ENCODE data around the gene TLN1.
A peak's percentile ranks its signal among the peaks of the same experiment; 100 is the strongest.

TLN1 gene

GRCh38 chr9:35696520-35697215, 35.3 kb downstream of the TLN1 start:
- H3K27me3 ChIP-seq (ENCODE audit: control insufficient read depth in 2 of 2, insufficient read depth in 2 of 2, low read length in 2 of 2): no peaks in the 10 kb centered on the region
- H3K4me3 ChIP-seq (ENCODE audit: low read length in 2 of 2): no peak overlapping the region
- H3K36me3 ChIP-seq (ENCODE audit: control insufficient read depth in 2 of 2, insufficient read depth in 2 of 2, low read length in 2 of 2): peaks cover 44 to 48% of the 10 kb centered on the region in 2 donors
- no peak overlapping the region for H3K9ac ChIP-seq (ENCODE audit: low read depth in 1 of 2, low read length in 2 of 2)
- H3K27ac ChIP-seq (ENCODE audit: low read depth in 2 of 2, low read length in 2 of 2): peak overlapping the region in 1 of 2 donors; percentile 2
- H3K4me1 ChIP-seq (ENCODE audit: control insufficient read depth in 2 of 2, insufficient read depth in 2 of 2, low read length in 2 of 2): peaks cover 0 to 4% of the 10 kb centered on the region in 2 donors
- no peaks in the 10 kb centered on the region for H3K9me3 ChIP-seq (ENCODE audit: control insufficient read depth in 2 of 2, low read length in 2 of 2)

- H3K4me3 ChIP-seq (ENCODE audit: low read length in 2 of 2): no peak overlapping the region
- no peaks in the 10 kb centered on the region for H3K9me3 ChIP-seq (ENCODE audit: control insufficient read depth in 2 of 2, low read length in 2 of 2)
- peaks cover 0 to 10% of the 10 kb centered on the region in 2 donors for H3K4me1 ChIP-seq (ENCODE audit: control insufficient read depth in 2 of 2, insufficient read depth in 2 of 2, low read length in 2 of 2)
- peak overlapping the region in 1 of 2 donors; percentile 2 for H3K27ac ChIP-seq (ENCODE audit: low read depth in 2 of 2, low read length in 2 of 2)
- no peak overlapping the region for H3K9ac ChIP-seq (ENCODE audit: low read depth in 1 of 2, low read length in 2 of 2)
- H3K36me3 ChIP-seq (ENCODE audit: control insufficient read depth in 2 of 2, insufficient read depth in 2 of 2, low read length in 2 of 2): peaks cover 41% of the 10 kb centered on the region in 2 donors
- H3K27me3 ChIP-seq (ENCODE audit: control insufficient read depth in 2 of 2, insufficient read depth in 2 of 2, low read length in 2 of 2): no peaks in the 10 kb centered on the region
These were observed 36.0 kb downstream of the TLN1 start for GRCh38 chr9:35695943-35696401.

- peaks cover 6 to 12% of the 10 kb centered on the region in 2 donors for H3K4me1 ChIP-seq (ENCODE audit: control insufficient read depth in 2 of 2, insufficient read depth in 2 of 2, low read length in 2 of 2)
- no peak overlapping the region for H3K4me3 ChIP-seq (ENCODE audit: low read length in 2 of 2)
- peaks cover under 1 to 2% of the 10 kb centered on the region in 2 donors for H3K36me3 ChIP-seq (ENCODE audit: control insufficient read depth in 2 of 2, insufficient read depth in 2 of 2, low read length in 2 of 2)
- peak overlapping the region in 1 of 2 donors; percentile 77 for H3K9ac ChIP-seq (ENCODE audit: low read depth in 1 of 2, low read length in 2 of 2)
- H3K27me3 ChIP-seq (ENCODE audit: control insufficient read depth in 2 of 2, insufficient read depth in 2 of 2, low read length in 2 of 2): no peaks in the 10 kb centered on the region
- no peaks in the 10 kb centered on the region for H3K9me3 ChIP-seq (ENCODE audit: control insufficient read depth in 2 of 2, low read length in 2 of 2)
- H3K27ac ChIP-seq (ENCODE audit: low read depth in 2 of 2, low read length in 2 of 2): peak overlapping the region; percentile 82 to 86
These were observed 40.2 kb downstream of the TLN1 start for GRCh38 chr9:35691757-35692301.

- H3K4me1 ChIP-seq (ENCODE audit: control insufficient read depth in 2 of 2, insufficient read depth in 2 of 2, low read length in 2 of 2): peaks cover 6 to 12% of the 10 kb centered on the region in 2 donors
- H3K9ac ChIP-seq (ENCODE audit: low read depth in 1 of 2, low read length in 2 of 2): peak overlapping the region; percentile 64 to 77
These were observed 40.7 kb downstream of the TLN1 start for GRCh38 chr9:35691334-35691650.

GRCh38 chr9:35690614-35691333, 41.2 kb downstream of the TLN1 start:
- H3K36me3 ChIP-seq (ENCODE audit: control insufficient read depth in 2 of 2, insufficient read depth in 2 of 2, low read length in 2 of 2): no peaks in the 10 kb centered on the region
- no peaks in the 10 kb centered on the region for H3K27me3 ChIP-seq (ENCODE audit: control insufficient read depth in 2 of 2, insufficient read depth in 2 of 2, low read length in 2 of 2)
- peaks cover 6 to 9% of the 10 kb centered on the region in 2 donors for H3K4me1 ChIP-seq (ENCODE audit: control insufficient read depth in 2 of 2, insufficient read depth in 2 of 2, low read length in 2 of 2)
- H3K9me3 ChIP-seq (ENCODE audit: control insufficient read depth in 2 of 2, low read length in 2 of 2): no peaks in the 10 kb centered on the region
- peak overlapping the region; percentile 64 to 77 for H3K9ac ChIP-seq (ENCODE audit: low read depth in 1 of 2, low read length in 2 of 2)
- peak overlapping the region; percentile 82 to 86 for H3K27ac ChIP-seq (ENCODE audit: low read depth in 2 of 2, low read length in 2 of 2)
- H3K4me3 ChIP-seq (ENCODE audit: low read length in 2 of 2): peak overlapping the region; percentile 67 to 77

More at GRCh38 chr9:35691334-35691650, 40.7 kb downstream of the TLN1 start:
- Histone ChIP-seq H3K9me3 (ENCODE audit: control insufficient read depth in 2 of 2, low read length in 2 of 2) (no peaks in the 10 kb centered on the region), H3K4me3 (ENCODE audit: low read length in 2 of 2) (peak overlapping the region; percentile 67 to 77), H3K27ac (ENCODE audit: low read depth in 2 of 2, low read length in 2 of 2) (peak overlapping the region; percentile 82 to 86), H3K27me3 (ENCODE audit: control insufficient read depth in 2 of 2, insufficient read depth in 2 of 2, low read length in 2 of 2) (no peaks in the 10 kb centered on the region), H3K36me3 (ENCODE audit: control insufficient read depth in 2 of 2, insufficient read depth in 2 of 2, low read length in 2 of 2) (no peaks in the 10 kb centered on the region)

GRCh38 chr9:35690294-35690613, 41.7 kb downstream of the TLN1 start:
- H3K4me1 ChIP-seq (ENCODE audit: control insufficient read depth in 2 of 2, insufficient read depth in 2 of 2, low read length in 2 of 2): peaks cover 6 to 8% of the 10 kb centered on the region in 2 donors
- H3K9me3 ChIP-seq (ENCODE audit: control insufficient read depth in 2 of 2, low read length in 2 of 2): no peaks in the 10 kb centered on the region
- no peaks in the 10 kb centered on the region for H3K27me3 ChIP-seq (ENCODE audit: control insufficient read depth in 2 of 2, insufficient read depth in 2 of 2, low read length in 2 of 2)
- H3K27ac ChIP-seq (ENCODE audit: low read depth in 2 of 2, low read length in 2 of 2): peak overlapping the region; percentile 82 to 86
- H3K4me3 ChIP-seq (ENCODE audit: low read length in 2 of 2): peak overlapping the region; percentile 65 to 77
- H3K9ac ChIP-seq (ENCODE audit: low read depth in 1 of 2, low read length in 2 of 2): peak overlapping the region; percentile 58 to 70
- H3K36me3 ChIP-seq (ENCODE audit: control insufficient read depth in 2 of 2, insufficient read depth in 2 of 2, low read length in 2 of 2): no peaks in the 10 kb centered on the region

GRCh38 chr9:35689542-35690293, 42.3 kb downstream of the TLN1 start, which contains the start of gene TPM2:
TPM2 (minus strand) TSS chr9:35689925; CDS start chr9:35689817, 108 bp downstream.
- Histone ChIP-seq H3K4me1 (ENCODE audit: control insufficient read depth in 2 of 2, insufficient read depth in 2 of 2, low read length in 2 of 2) (peaks cover 6 to 8% of the 10 kb centered on the region in 2 donors), H3K9ac (ENCODE audit: low read depth in 1 of 2, low read length in 2 of 2) (peak within 1 kb of the TSS; percentile 64 to 77), H3K36me3 (ENCODE audit: control insufficient read depth in 2 of 2, insufficient read depth in 2 of 2, low read length in 2 of 2) (no peaks in the 10 kb centered on the region), H3K4me3 (ENCODE audit: low read length in 2 of 2) (peak within 1 kb of the TSS; percentile 67 to 77), H3K9me3 (ENCODE audit: control insufficient read depth in 2 of 2, low read length in 2 of 2) (no peaks in the 10 kb centered on the region), H3K27ac (ENCODE audit: low read depth in 2 of 2, low read length in 2 of 2) (peak within 1 kb of the TSS; percentile 82 to 86), H3K27me3 (ENCODE audit: control insufficient read depth in 2 of 2, insufficient read depth in 2 of 2, low read length in 2 of 2) (no peaks in the 10 kb centered on the region)

GRCh38 chr9:35688558-35689541, 43.1 kb downstream of the TLN1 start:
- Histone ChIP-seq H3K27me3 (ENCODE audit: control insufficient read depth in 2 of 2, insufficient read depth in 2 of 2, low read length in 2 of 2) (no peaks in the 10 kb centered on the region), H3K9ac (ENCODE audit: low read depth in 1 of 2, low read length in 2 of 2) (peak overlapping the region; percentile 21 to 56), H3K27ac (ENCODE audit: low read depth in 2 of 2, low read length in 2 of 2) (peak overlapping the region; percentile 69 to 86), H3K36me3 (ENCODE audit: control insufficient read depth in 2 of 2, insufficient read depth in 2 of 2, low read length in 2 of 2) (no peaks in the 10 kb centered on the region), H3K4me3 (ENCODE audit: low read length in 2 of 2) (peak overlapping the region; percentile 62 to 77), H3K4me1 (ENCODE audit: control insufficient read depth in 2 of 2, insufficient read depth in 2 of 2, low read length in 2 of 2) (peaks cover 6 to 8% of the 10 kb centered on the region in 2 donors), H3K9me3 (ENCODE audit: control insufficient read depth in 2 of 2, low read length in 2 of 2) (no peaks in the 10 kb centered on the region)

- no peaks in the 10 kb centered on the region for H3K9me3 ChIP-seq (ENCODE audit: control insufficient read depth in 2 of 2, low read length in 2 of 2)
- H3K27me3 ChIP-seq (ENCODE audit: control insufficient read depth in 2 of 2, insufficient read depth in 2 of 2, low read length in 2 of 2): no peaks in the 10 kb centered on the region
- H3K27ac ChIP-seq (ENCODE audit: low read depth in 2 of 2, low read length in 2 of 2): peak overlapping the region; percentile 49 to 86
- peak overlapping the region in 1 of 2 donors; percentile 12 for H3K9ac ChIP-seq (ENCODE audit: low read depth in 1 of 2, low read length in 2 of 2)
- H3K36me3 ChIP-seq (ENCODE audit: control insufficient read depth in 2 of 2, insufficient read depth in 2 of 2, low read length in 2 of 2): no peaks in the 10 kb centered on the region
- peaks cover 6 to 8% of the 10 kb centered on the region in 2 donors for H3K4me1 ChIP-seq (ENCODE audit: control insufficient read depth in 2 of 2, insufficient read depth in 2 of 2, low read length in 2 of 2)
- peak overlapping the region in 1 of 2 donors; percentile 62 for H3K4me3 ChIP-seq (ENCODE audit: low read length in 2 of 2)
These were observed 43.9 kb downstream of the TLN1 start for GRCh38 chr9:35687972-35688557.
